Epithelial cell of esophagus (primary cell): Measurements from ENCODE around the gene ZNF462.

ENCODE experiments used
- DNase-seq: peaks from one replicate; pipeline ENCODE4 v3.0.0; 2010; ENCODE audit warnings: low read depth
- H3K4me3 ChIP-seq: 2 replicates; pipeline ENCODE4 v1.5.1; 2011; ENCODE audit warnings: mild to moderate bottlenecking, low read length, control low read depth
- CTCF ChIP-seq: IDR thresholded peaks from 2 replicates; pipeline ENCODE4 v1.5.1; 2011; ENCODE audit warnings: low read depth, mild to moderate bottlenecking, low read length, control low read depth, inconsistent platforms; ENCODE audit not compliant: insufficient read depth; ENCODE audit errors: missing control alignments

ZNF462 gene

GRCh38 chr9:106883626-106884190, 20.7 kb downstream of the ZNF462 start:
- DNase-seq: peak; percentile 51
- no peak for TF ChIP-seq CTCF
- no peak overlapping the region for H3K4me3 ChIP-seq

- DNase-seq: peak; percentile 93
- no peak for TF ChIP-seq CTCF
- no peak overlapping the region for H3K4me3 ChIP-seq
Observed at GRCh38 chr9:106885451-106885850, 22.5 kb downstream of the ZNF462 start.

GRCh38 chr9:106886111-106887046, 23.4 kb downstream of the ZNF462 start:
- peak; percentile 92 for DNase-seq
- TF ChIP-seq CTCF: no peak
- no peak overlapping the region for H3K4me3 ChIP-seq

- TF ChIP-seq CTCF: no peak
- DNase-seq: peak; percentile 63
- H3K4me3 ChIP-seq: no peak overlapping the region
Observed at GRCh38 chr9:106887066-106887465, 24.1 kb downstream of the ZNF462 start.

- no peak overlapping the region for H3K4me3 ChIP-seq
- TF ChIP-seq CTCF: no peak
- peak; percentile 85 for DNase-seq
Observed at GRCh38 chr9:106889061-106889590, 26.2 kb downstream of the ZNF462 start.

- peak; percentile 69 for DNase-seq
- no peak overlapping the region for H3K4me3 ChIP-seq
- no peak for TF ChIP-seq CTCF
Observed at GRCh38 chr9:106890608-106891007, 27.6 kb downstream of the ZNF462 start.
